ENCODE data around the gene CACHD1.

DNA sequence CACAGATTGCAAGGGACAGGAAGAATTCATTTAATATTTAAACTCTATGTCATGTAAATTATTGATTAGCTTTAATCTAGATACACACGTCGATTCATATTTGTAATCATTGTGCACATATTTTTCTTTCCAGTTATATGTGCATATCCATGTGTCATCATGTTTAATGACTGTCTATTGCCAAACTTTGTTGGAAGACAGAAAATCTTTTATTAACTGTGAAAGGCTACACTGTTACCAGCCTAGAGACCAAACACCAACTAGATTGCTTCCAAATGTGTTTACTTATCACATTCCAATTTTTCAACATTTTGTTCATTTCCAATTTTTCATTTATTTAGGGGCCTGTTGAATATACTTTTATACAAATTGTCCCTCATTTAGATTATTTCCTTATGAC lies 43.2 kb upstream of the CACHD1 start:
- no peak for TF ChIP-seq POLR2A (IDR thresholded peaks at IDR 0.05)
- TF ChIP-seq, protein P1, sequence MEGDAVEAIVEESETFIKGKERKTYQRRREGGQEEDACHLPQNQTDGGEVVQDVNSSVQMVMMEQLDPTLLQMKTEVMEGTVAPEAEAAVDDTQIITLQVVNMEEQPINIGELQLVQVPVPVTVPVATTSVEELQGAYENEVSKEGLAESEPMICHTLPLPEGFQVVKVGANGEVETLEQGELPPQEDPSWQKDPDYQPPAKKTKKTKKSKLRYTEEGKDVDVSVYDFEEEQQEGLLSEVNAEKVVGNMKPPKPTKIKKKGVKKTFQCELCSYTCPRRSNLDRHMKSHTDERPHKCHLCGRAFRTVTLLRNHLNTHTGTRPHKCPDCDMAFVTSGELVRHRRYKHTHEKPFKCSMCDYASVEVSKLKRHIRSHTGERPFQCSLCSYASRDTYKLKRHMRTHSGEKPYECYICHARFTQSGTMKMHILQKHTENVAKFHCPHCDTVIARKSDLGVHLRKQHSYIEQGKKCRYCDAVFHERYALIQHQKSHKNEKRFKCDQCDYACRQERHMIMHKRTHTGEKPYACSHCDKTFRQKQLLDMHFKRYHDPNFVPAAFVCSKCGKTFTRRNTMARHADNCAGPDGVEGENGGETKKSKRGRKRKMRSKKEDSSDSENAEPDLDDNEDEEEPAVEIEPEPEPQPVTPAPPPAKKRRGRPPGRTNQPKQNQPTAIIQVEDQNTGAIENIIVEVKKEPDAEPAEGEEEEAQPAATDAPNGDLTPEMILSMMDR (IDR thresholded peaks at IDR 0.05), result no peak

All from prostate gland (tissue), 2 donors.